Mesenteric fat pad (tissue), 1 donor: ENCODE results near the gene LRRFIP1. TPM values are rescaled to one million over a fixed set of nuclear protein-coding genes. Genes with fewer than 3 reads are reported as not detected.

Experiments used
- DNase-seq: peaks from one replicate; pipeline ENCODE4 v3.0.0-alpha.2; 2020; ENCODE audit warnings: low spot score
- total RNA-seq: library from RNA; stranded (reverse); fragmentation: NEBNext Ultra II Directional; extraction: Animal tissue kit (Norgen Biotek cat#: 25700); gene quantifications from one replicate; pipeline ENCODE4 v1.2.1, GENCODE V29; 2021
- donor health status: DM: yes; HTN: yes; CAD: no.

The LRRFIP1 gene
- total RNA-seq, 1 donor from 2014 or later = 144 TPM

DNA sequence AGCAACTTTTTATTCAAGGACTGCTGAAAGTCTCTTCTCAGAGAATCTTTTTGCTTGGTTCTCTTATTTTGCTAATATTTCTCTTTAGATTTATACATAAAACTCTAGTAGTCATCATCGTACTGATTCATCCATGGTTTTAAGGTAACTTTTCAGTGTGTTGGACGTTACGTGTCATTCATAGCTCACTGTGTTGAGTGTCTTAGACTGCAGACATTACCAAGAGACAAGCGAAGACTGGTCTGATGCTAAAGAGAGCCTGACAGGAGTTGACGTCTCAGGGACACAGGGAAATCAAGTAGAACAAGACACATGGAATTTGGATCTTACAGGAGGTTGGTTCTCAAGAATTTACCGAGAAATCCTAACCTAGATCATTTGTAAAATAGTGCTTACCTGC lies 196.7 kb downstream of the LRRFIP1 start:
- DNase-seq = no peak

- DNase-seq = no peak
Observed at GRCh38 chr2:237827421-237827987, 200.1 kb downstream of the LRRFIP1 start.

Other genes with a start within 250 kb of the LRRFIP1 start
- 409 TPM for gene COL6A3, start 213.4 kb upstream of the LRRFIP1 start, total RNA-seq
- 7.3 TPM for gene MLPH, start 140.3 kb upstream of the LRRFIP1 start, total RNA-seq
- gene PRLH, start 61.0 kb upstream of the LRRFIP1 start, total RNA-seq = not detected
- gene RAB17, start 36.9 kb upstream of the LRRFIP1 start, total RNA-seq = 0.87 TPM
- 1.3 TPM for gene RBM44, start 171.2 kb downstream of the LRRFIP1 start, total RNA-seq
- 21.8 TPM for gene RAMP1, start 232.0 kb downstream of the LRRFIP1 start, total RNA-seq